Fibroblast of lung (primary cell): ENCODE data around the gene SPC24. TPM values are rescaled to one million over a fixed set of nuclear protein-coding genes. Genes with fewer than 3 reads are reported as not detected.

Experiments used
- DNase-seq, 2 donors: peaks; one replicate each; pipeline versions ENCODE4 v3.0.0 to v3.0.0-alpha.2; 2010; ENCODE audit warnings: low read depth in 2 of 2
- H2AFZ ChIP-seq: 2 replicates; pipeline ENCODE4 v1.5.1; 2012; ENCODE audit warnings: low read length, control low read depth, inconsistent platforms
- H3K27ac ChIP-seq: 2 replicates; pipeline ENCODE4 v1.5.1; 2011; ENCODE audit warnings: low read length, control low read depth; ENCODE audit not compliant: insufficient read depth
- H3K27me3 ChIP-seq: 2 replicates; pipeline ENCODE4 v1.5.1; 2011; ENCODE audit warnings: mild to moderate bottlenecking, low read length; ENCODE audit not compliant: control insufficient read depth, insufficient read depth
- H3K36me3 ChIP-seq: 2 replicates; pipeline ENCODE4 v1.5.1; 2011; ENCODE audit warnings: low read length; ENCODE audit not compliant: control insufficient read depth, insufficient read depth
- H3K4me1 ChIP-seq: 2 replicates; pipeline ENCODE4 v1.5.1; 2011; ENCODE audit warnings: low read length; ENCODE audit not compliant: control insufficient read depth, insufficient read depth; ENCODE audit errors: extremely low read depth
- H3K4me2 ChIP-seq: 2 replicates; pipeline ENCODE4 v1.5.1; 2011; ENCODE audit warnings: low read length, control low read depth; ENCODE audit not compliant: insufficient read depth; ENCODE audit errors: extremely low read depth
- H3K4me3 ChIP-seq, 4 experiments: fragments of 200-600 bp in 1 of 4; sonication (generic) in 1 of 4; replicated peaks in 1 of 4; 2 replicates each; pipeline ENCODE4 v1.5.1; 2011 to 2016; ENCODE audit warnings: low read length in 4 of 4, low read depth in 3 of 4, mild to moderate bottlenecking in 3 of 4, control low read depth in 2 of 4, inconsistent platforms in 1 of 4, mixed read lengths in 1 of 4; ENCODE audit not compliant: insufficient read depth in 1 of 4; ENCODE audit errors: control extremely low read depth in 1 of 4
- H3K79me2 ChIP-seq: 2 replicates; pipeline ENCODE4 v1.5.1; 2012; ENCODE audit warnings: mild to moderate bottlenecking, low read length, inconsistent platforms; ENCODE audit not compliant: control insufficient read depth, insufficient read depth
- H3K9ac ChIP-seq: 2 replicates; pipeline ENCODE4 v1.5.1; 2011; ENCODE audit warnings: mild to moderate bottlenecking, low read length, control low read depth; ENCODE audit not compliant: insufficient read depth
- H3K9me3 ChIP-seq: 2 replicates; pipeline ENCODE4 v1.5.1; 2012; ENCODE audit warnings: low read depth, low read length; ENCODE audit not compliant: control insufficient read depth, insufficient read depth
- H4K20me1 ChIP-seq: 2 replicates; pipeline ENCODE4 v1.5.1; 2011; ENCODE audit warnings: low read length; ENCODE audit not compliant: control insufficient read depth, insufficient read depth; ENCODE audit errors: extremely low read depth
- EZH2 ChIP-seq: IDR thresholded peaks from 2 replicates; pipeline ENCODE4 v1.5.1; 2012; ENCODE audit warnings: low read length, control low read depth, mild to moderate bottlenecking; ENCODE audit errors: missing control alignments
- polyA plus RNA-seq, 2 donors: library from polyadenylated mRNA; depleted of rRNA in 1 of 2; stranded (reverse) in 1 of 2; unstranded in 1 of 2; fragments of >200 nt; gene quantifications; 2 replicates each; pipeline ENCODE4 v1.2.1, GENCODE V29; 2011 to 2012; ENCODE audit warnings: missing spikeins in 1 of 2
- total RNA-seq: library from RNA; depleted of rRNA; stranded (reverse); fragments of >200 nt; gene quantifications from 2 replicates; pipeline ENCODE4 v1.2.1, GENCODE V29; 2014
- TF ChIP-seq, protein P1 (sequence below), 2 donors: IDR thresholded peaks in 1 of 2; conservative IDR thresholded peaks in 1 of 2; 1 replicate in 1 of 2; 2 replicates in 1 of 2; pipeline ENCODE4 v1.5.1; 2011 to 2012; ENCODE audit warnings: low read length in 2 of 2, control low read depth in 1 of 2, inconsistent platforms in 1 of 2, low read depth in 1 of 2, mild to moderate bottlenecking in 1 of 2

SPC24 gene
- total and polyA plus RNA-seq, 2 donors (not counting 1 experiment from before 2014, with no cell fraction given): 8.1 to 32.0 TPM

DNA sequence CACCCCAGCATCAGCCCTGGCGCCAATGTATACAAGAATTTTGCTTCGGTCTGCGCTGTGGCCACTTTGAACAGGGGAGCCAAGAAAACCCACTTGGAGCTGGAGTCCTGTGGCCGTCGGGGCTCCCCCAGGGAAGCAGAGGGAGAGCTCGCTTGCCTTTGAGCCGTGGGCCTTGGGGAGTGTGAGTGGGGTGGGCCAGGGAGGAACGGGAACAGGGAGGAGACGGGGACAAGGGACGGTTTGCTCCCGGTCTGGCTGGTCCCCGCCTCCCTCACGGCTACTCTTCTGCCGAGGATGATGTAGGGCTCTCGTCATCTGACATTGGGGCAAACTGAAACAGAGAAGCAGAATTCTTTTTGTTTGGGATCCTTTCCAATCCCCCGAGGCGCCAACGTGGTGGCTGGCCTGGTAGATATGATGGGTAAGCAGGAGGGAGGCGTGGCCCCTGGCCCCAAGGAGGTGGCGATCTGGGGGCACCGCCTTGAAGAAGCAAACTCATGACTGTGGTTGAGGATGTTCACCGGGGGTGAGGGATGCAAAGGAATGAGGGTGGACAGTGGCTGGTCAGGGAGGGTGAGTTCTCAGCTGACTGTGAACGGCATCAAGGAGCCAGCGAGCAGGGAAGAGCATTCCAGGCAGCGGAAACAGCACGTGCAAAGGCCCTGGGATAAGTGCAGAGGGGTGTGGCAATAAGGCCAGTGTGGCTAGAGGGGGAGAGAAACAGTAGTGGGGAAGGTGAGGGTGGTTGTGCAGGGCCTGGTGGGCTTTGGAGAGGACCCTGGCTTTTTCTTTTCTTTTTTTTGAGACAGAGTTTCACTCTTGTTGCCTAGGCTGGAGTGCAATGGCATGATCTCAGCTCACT, 10.9 kb upstream of the SPC24 start:
- H3K9me3 ChIP-seq: no peaks in the 10 kb centered on the region
- no peaks in the 10 kb centered on the region for H4K20me1 ChIP-seq
- H3K9ac ChIP-seq: peak overlapping the region; percentile 45
- no peaks in the 10 kb centered on the region for H3K27me3 ChIP-seq
- peak overlapping the region in 1 of 4 experiments; percentile 14 for H3K4me3 ChIP-seq
- H3K79me2 ChIP-seq: peaks cover 2% of the 10 kb centered on the region
- TF ChIP-seq EZH2: no peak
- TF ChIP-seq, protein P1, sequence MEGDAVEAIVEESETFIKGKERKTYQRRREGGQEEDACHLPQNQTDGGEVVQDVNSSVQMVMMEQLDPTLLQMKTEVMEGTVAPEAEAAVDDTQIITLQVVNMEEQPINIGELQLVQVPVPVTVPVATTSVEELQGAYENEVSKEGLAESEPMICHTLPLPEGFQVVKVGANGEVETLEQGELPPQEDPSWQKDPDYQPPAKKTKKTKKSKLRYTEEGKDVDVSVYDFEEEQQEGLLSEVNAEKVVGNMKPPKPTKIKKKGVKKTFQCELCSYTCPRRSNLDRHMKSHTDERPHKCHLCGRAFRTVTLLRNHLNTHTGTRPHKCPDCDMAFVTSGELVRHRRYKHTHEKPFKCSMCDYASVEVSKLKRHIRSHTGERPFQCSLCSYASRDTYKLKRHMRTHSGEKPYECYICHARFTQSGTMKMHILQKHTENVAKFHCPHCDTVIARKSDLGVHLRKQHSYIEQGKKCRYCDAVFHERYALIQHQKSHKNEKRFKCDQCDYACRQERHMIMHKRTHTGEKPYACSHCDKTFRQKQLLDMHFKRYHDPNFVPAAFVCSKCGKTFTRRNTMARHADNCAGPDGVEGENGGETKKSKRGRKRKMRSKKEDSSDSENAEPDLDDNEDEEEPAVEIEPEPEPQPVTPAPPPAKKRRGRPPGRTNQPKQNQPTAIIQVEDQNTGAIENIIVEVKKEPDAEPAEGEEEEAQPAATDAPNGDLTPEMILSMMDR (conservative IDR thresholded peaks at IDR 0.05 in 1 of 2, IDR thresholded peaks at IDR 0.05 in 1 of 2; ENCODE audit: low read depth in 1 of 2, low read length in 2 of 2): no peak
- peaks cover 53% of the 10 kb centered on the region for H3K4me1 ChIP-seq
- H3K4me2 ChIP-seq: peak overlapping the region; percentile 76
- no peak overlapping the region for H2AFZ ChIP-seq
- DNase-seq: peak in 1 of 2 donors; percentile 50
- H3K36me3 ChIP-seq: peaks cover 16% of the 10 kb centered on the region
- peak overlapping the region; percentile 90 for H3K27ac ChIP-seq

DNA sequence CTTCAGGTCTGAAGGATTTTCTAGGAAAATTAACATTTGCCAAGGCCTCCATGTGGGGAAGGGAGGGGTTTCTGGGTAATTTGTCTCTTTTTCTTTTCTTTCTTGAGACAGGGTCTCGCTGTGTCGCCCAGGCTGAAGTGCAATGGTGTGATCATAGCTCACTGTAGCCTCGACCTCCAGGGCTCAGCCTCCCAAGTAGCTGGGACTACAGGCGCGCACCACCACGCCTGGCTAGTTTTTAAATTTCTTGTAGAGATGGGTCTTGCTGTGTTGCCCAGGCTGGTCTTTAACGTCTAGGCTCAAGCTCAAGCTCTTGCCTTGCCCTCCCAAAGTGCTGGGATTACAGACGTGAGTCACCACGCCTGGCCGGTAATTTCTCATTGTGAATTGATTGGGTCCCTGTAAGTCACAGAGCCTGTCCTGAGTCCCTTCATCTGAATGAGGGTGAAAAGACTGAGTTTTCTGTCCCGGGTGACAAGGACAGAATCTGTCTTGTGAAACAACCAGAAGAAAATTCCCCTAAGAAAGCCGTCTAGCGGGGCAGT, 10.0 kb upstream of the SPC24 start:
- TF ChIP-seq EZH2: no peak
- TF ChIP-seq, protein P1 (conservative IDR thresholded peaks at IDR 0.05 in 1 of 2, IDR thresholded peaks at IDR 0.05 in 1 of 2; ENCODE audit: low read depth in 1 of 2, low read length in 2 of 2): no peak
- Histone ChIP-seq H3K27ac (peak overlapping the region; percentile 90), H3K79me2 (peaks cover 2% of the 10 kb centered on the region), H2AFZ (no peak overlapping the region), H3K9ac (peak overlapping the region; percentile 48), H3K9me3 (no peaks in the 10 kb centered on the region), H3K27me3 (no peaks in the 10 kb centered on the region), H3K4me3 (peak overlapping the region in 1 of 4 experiments; percentile 44), H3K4me1 (peaks cover 49% of the 10 kb centered on the region), H3K36me3 (peaks cover 14% of the 10 kb centered on the region), H4K20me1 (no peaks in the 10 kb centered on the region), H3K4me2 (peak overlapping the region; percentile 76)
- DNase-seq: no peak

DNA sequence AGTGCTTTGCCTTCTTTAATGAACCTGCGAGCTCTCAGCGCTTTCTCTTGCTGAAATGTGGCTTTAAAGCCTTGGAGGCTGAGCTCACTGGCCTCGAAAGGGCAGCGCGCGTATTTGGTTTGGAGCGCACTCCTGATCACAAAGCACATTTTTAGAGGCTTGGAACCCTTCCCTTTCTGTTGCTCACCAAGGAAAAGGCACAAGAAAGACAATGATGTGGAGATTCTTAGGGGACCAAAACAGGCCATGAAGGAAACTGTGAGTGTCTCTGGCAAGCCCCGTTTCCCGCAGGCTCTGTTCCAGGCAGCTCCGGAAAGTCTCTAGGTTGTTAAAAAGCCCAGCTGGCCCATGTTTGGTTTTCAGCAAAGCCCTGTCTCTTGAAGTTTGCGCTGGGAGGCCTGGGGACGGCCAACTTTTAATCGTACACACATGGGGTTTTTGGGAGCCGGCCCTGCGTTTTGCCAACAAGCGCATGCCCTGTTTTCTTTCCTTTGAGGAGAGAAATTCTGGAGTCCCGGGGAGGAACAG, 9.4 kb upstream of the SPC24 start:
- H3K9ac ChIP-seq: peak overlapping the region; percentile 48
- H3K27me3 ChIP-seq: no peaks in the 10 kb centered on the region
- no peaks in the 10 kb centered on the region for H3K9me3 ChIP-seq
- peaks cover 2% of the 10 kb centered on the region for H3K79me2 ChIP-seq
- DNase-seq: peak; percentile 93 to 94
- no peak overlapping the region for H2AFZ ChIP-seq
- TF ChIP-seq, protein P1 (conservative IDR thresholded peaks at IDR 0.05 in 1 of 2, IDR thresholded peaks at IDR 0.05 in 1 of 2; ENCODE audit: low read depth in 1 of 2, low read length in 2 of 2): no peak
- no peak for TF ChIP-seq EZH2
- peaks cover 9% of the 10 kb centered on the region for H3K36me3 ChIP-seq
- no peaks in the 10 kb centered on the region for H4K20me1 ChIP-seq
- H3K4me2 ChIP-seq: peak overlapping the region; percentile 59
- H3K4me1 ChIP-seq: peaks cover 43% of the 10 kb centered on the region
- peak overlapping the region in 1 of 4 experiments; percentile 44 for H3K4me3 ChIP-seq
- peak overlapping the region; percentile 90 for H3K27ac ChIP-seq
